ENCODE results near the gene NTNG1. TPM values are rescaled to one million over a fixed set of nuclear protein-coding genes. Genes with fewer than 3 reads are reported as not detected.

Gene NTNG1
- total and polyA plus RNA-seq, 4 donors, result 19.8 to 26.8 (median 25.2) TPM

- WGBS (ENCODE audit: insufficient coverage), result 47% methylated on average over 3 of the region's 4 CpGs
- Histone ChIP-seq H3K27ac (ENCODE audit: low read depth, low read length) (no peak overlapping the region), H3K4me1 (ENCODE audit: control insufficient read depth, insufficient read depth, low read length) (no peaks in the 10 kb centered on the region), H3K9me3 (ENCODE audit: control insufficient read depth, insufficient read depth, low read length) (no peaks in the 10 kb centered on the region), H3K36me3 (ENCODE audit: control insufficient read depth, insufficient read depth, low read length) (no peaks in the 10 kb centered on the region), H3K4me3 (ENCODE audit: low read depth, low read length) (no peak overlapping the region), H3K27me3 (ENCODE audit: control insufficient read depth, insufficient read depth, low read length) (no peaks in the 10 kb centered on the region)
- DNase-seq (ENCODE audit: low read depth in 4 of 6, low spot score in 6 of 6), result no peak
Measured at GRCh38 chr1:107459204-107459904, 318.5 kb downstream of the NTNG1 start.

GRCh38 chr1:107460035-107460434 lies 319.2 kb downstream of the NTNG1 start:
- Histone ChIP-seq H3K4me1 (ENCODE audit: control insufficient read depth, insufficient read depth, low read length) (no peaks in the 10 kb centered on the region), H3K27ac (ENCODE audit: low read depth, low read length) (no peak overlapping the region), H3K9me3 (ENCODE audit: control insufficient read depth, insufficient read depth, low read length) (no peaks in the 10 kb centered on the region), H3K27me3 (ENCODE audit: control insufficient read depth, insufficient read depth, low read length) (no peaks in the 10 kb centered on the region), H3K36me3 (ENCODE audit: control insufficient read depth, insufficient read depth, low read length) (no peaks in the 10 kb centered on the region), H3K4me3 (ENCODE audit: low read depth, low read length) (no peak overlapping the region)
- no peak for DNase-seq (ENCODE audit: low read depth in 4 of 6, low spot score in 6 of 6)
- WGBS (ENCODE audit: insufficient coverage), result 81% methylated on average over 8 of the region's 8 CpGs

- no peak for DNase-seq (ENCODE audit: low read depth in 4 of 6, low spot score in 6 of 6)
- Histone ChIP-seq H3K4me1 (ENCODE audit: control insufficient read depth, insufficient read depth, low read length) (no peaks in the 10 kb centered on the region), H3K27ac (ENCODE audit: low read depth, low read length) (no peak overlapping the region), H3K27me3 (ENCODE audit: control insufficient read depth, insufficient read depth, low read length) (no peaks in the 10 kb centered on the region), H3K36me3 (ENCODE audit: control insufficient read depth, insufficient read depth, low read length) (no peaks in the 10 kb centered on the region), H3K4me3 (ENCODE audit: low read depth, low read length) (no peak overlapping the region), H3K9me3 (ENCODE audit: control insufficient read depth, insufficient read depth, low read length) (no peaks in the 10 kb centered on the region)
- 53% methylated on average over 2 of the region's 4 CpGs for WGBS (ENCODE audit: insufficient coverage)
Measured at GRCh38 chr1:107464827-107465226, 324.0 kb downstream of the NTNG1 start.

- Histone ChIP-seq H3K36me3 (ENCODE audit: control insufficient read depth, insufficient read depth, low read length) (no peaks in the 10 kb centered on the region), H3K27me3 (ENCODE audit: control insufficient read depth, insufficient read depth, low read length) (no peaks in the 10 kb centered on the region), H3K27ac (ENCODE audit: low read depth, low read length) (no peak overlapping the region), H3K4me1 (ENCODE audit: control insufficient read depth, insufficient read depth, low read length) (no peaks in the 10 kb centered on the region), H3K9me3 (ENCODE audit: control insufficient read depth, insufficient read depth, low read length) (no peaks in the 10 kb centered on the region), H3K4me3 (ENCODE audit: low read depth, low read length) (no peak overlapping the region)
- no CpG with 5 or more reads among the region's 1 CpG for WGBS (ENCODE audit: insufficient coverage)
- DNase-seq (ENCODE audit: low read depth in 4 of 6, low spot score in 6 of 6), result no peak
Measured at GRCh38 chr1:107467286-107467685, 326.4 kb downstream of the NTNG1 start.

GRCh38 chr1:107467811-107468210 lies 327.0 kb downstream of the NTNG1 start:
- H3K4me3 ChIP-seq (ENCODE audit: low read depth, low read length), result no peak overlapping the region
- H3K27me3 ChIP-seq (ENCODE audit: control insufficient read depth, insufficient read depth, low read length), result no peaks in the 10 kb centered on the region
- DNase-seq (ENCODE audit: low read depth in 4 of 6, low spot score in 6 of 6), result no peak
- WGBS (ENCODE audit: insufficient coverage), result no CpG with 5 or more reads among the region's 3 CpGs
- H3K27ac ChIP-seq (ENCODE audit: low read depth, low read length), result no peak overlapping the region
- no peaks in the 10 kb centered on the region for H3K9me3 ChIP-seq (ENCODE audit: control insufficient read depth, insufficient read depth, low read length)
- no peaks in the 10 kb centered on the region for H3K36me3 ChIP-seq (ENCODE audit: control insufficient read depth, insufficient read depth, low read length)
- no peaks in the 10 kb centered on the region for H3K4me1 ChIP-seq (ENCODE audit: control insufficient read depth, insufficient read depth, low read length)

- Histone ChIP-seq H3K4me3 (ENCODE audit: low read depth, low read length) (no peak overlapping the region), H3K9me3 (ENCODE audit: control insufficient read depth, insufficient read depth, low read length) (no peaks in the 10 kb centered on the region), H3K27me3 (ENCODE audit: control insufficient read depth, insufficient read depth, low read length) (no peaks in the 10 kb centered on the region), H3K27ac (ENCODE audit: low read depth, low read length) (no peak overlapping the region), H3K4me1 (ENCODE audit: control insufficient read depth, insufficient read depth, low read length) (no peaks in the 10 kb centered on the region), H3K36me3 (ENCODE audit: control insufficient read depth, insufficient read depth, low read length) (no peaks in the 10 kb centered on the region)
- DNase-seq (ENCODE audit: low read depth in 4 of 6, low spot score in 6 of 6), result no peak
- WGBS (ENCODE audit: insufficient coverage), result no CpG with 5 or more reads among the region's 2 CpGs
Measured at GRCh38 chr1:107473065-107473464, 332.2 kb downstream of the NTNG1 start.

GRCh38 chr1:107474877-107475612 lies 334.2 kb downstream of the NTNG1 start:
- H3K27ac ChIP-seq (ENCODE audit: low read depth, low read length), result no peak overlapping the region

GRCh38 chr1:107477233-107477632 lies 336.4 kb downstream of the NTNG1 start:
- DNase-seq (ENCODE audit: low read depth in 4 of 6, low spot score in 6 of 6), result no peak
- H3K4me1 ChIP-seq (ENCODE audit: control insufficient read depth, insufficient read depth, low read length), result peaks cover 6% of the 10 kb centered on the region
- no peaks in the 10 kb centered on the region for H3K9me3 ChIP-seq (ENCODE audit: control insufficient read depth, insufficient read depth, low read length)
- no peaks in the 10 kb centered on the region for H3K36me3 ChIP-seq (ENCODE audit: control insufficient read depth, insufficient read depth, low read length)
- WGBS (ENCODE audit: insufficient coverage), result 100% methylated on average over 2 of the region's 2 CpGs
- no peaks in the 10 kb centered on the region for H3K27me3 ChIP-seq (ENCODE audit: control insufficient read depth, insufficient read depth, low read length)
- H3K27ac ChIP-seq (ENCODE audit: low read depth, low read length), result no peak overlapping the region
- H3K4me3 ChIP-seq (ENCODE audit: low read depth, low read length), result no peak overlapping the region

More at GRCh38 chr1:107474877-107475612, 334.2 kb downstream of the NTNG1 start:
- H3K9me3 ChIP-seq (ENCODE audit: control insufficient read depth, insufficient read depth, low read length), result no peaks in the 10 kb centered on the region
- no peak overlapping the region for H3K4me3 ChIP-seq (ENCODE audit: low read depth, low read length)
- peaks cover 3% of the 10 kb centered on the region for H3K4me1 ChIP-seq (ENCODE audit: control insufficient read depth, insufficient read depth, low read length)
- WGBS (ENCODE audit: insufficient coverage), result no CpG with 5 or more reads among the region's 1 CpG
- H3K36me3 ChIP-seq (ENCODE audit: control insufficient read depth, insufficient read depth, low read length), result no peaks in the 10 kb centered on the region
- no peaks in the 10 kb centered on the region for H3K27me3 ChIP-seq (ENCODE audit: control insufficient read depth, insufficient read depth, low read length)
- DNase-seq (ENCODE audit: low read depth in 4 of 6, low spot score in 6 of 6), result no peak

GRCh38 chr1:107479865-107480350 lies 339.1 kb downstream of the NTNG1 start:
- 31% methylated on average over 10 of the region's 11 CpGs for WGBS (ENCODE audit: insufficient coverage)
- H3K9me3 ChIP-seq (ENCODE audit: control insufficient read depth, insufficient read depth, low read length), result no peaks in the 10 kb centered on the region
- H3K4me1 ChIP-seq (ENCODE audit: control insufficient read depth, insufficient read depth, low read length), result peaks cover 6% of the 10 kb centered on the region
- peak in 4 of 6 donors; percentile 10 to 72 (median 28) for DNase-seq (ENCODE audit: low read depth in 4 of 6, low spot score in 6 of 6)
- no peak overlapping the region for H3K27ac ChIP-seq (ENCODE audit: low read depth, low read length)
- H3K27me3 ChIP-seq (ENCODE audit: control insufficient read depth, insufficient read depth, low read length), result no peaks in the 10 kb centered on the region
- H3K36me3 ChIP-seq (ENCODE audit: control insufficient read depth, insufficient read depth, low read length), result no peaks in the 10 kb centered on the region
- H3K4me3 ChIP-seq (ENCODE audit: low read depth, low read length), result no peak overlapping the region

Measured in spinal cord (tissue), 10 donors.